Measurements from ENCODE around the gene WIZ. TPM values are rescaled to one million over a fixed set of nuclear protein-coding genes. Genes with fewer than 3 reads are reported as not detected.
A peak's percentile ranks its signal among the peaks of the same experiment; 100 is the strongest.

The WIZ gene
- total RNA-seq, 1 donor from 2014 or later, result 21.6 TPM

- peak; percentile 99 for DNase-seq (ENCODE audit: low read depth)
Measured at GRCh38 chr19:15379083-15379998, 70.4 kb downstream of the WIZ start, which contains the start of gene AKAP8. TSS of gene AKAP8 (minus strand) at chr19:15379787. CDS start at chr19:15379731, 56 bp downstream.

GRCh38 chr19:15378534-15379082, 71.1 kb downstream of the WIZ start:
- peak; percentile 65 for DNase-seq (ENCODE audit: low read depth)

GRCh38 chr19:15374796-15375440, 74.8 kb downstream of the WIZ start:
- DNase-seq (ENCODE audit: low read depth), result no peak

GRCh38 chr19:15374105-15374651, 75.6 kb downstream of the WIZ start:
- DNase-seq (ENCODE audit: low read depth), result no peak

GRCh38 chr19:15373644-15374043, 76.1 kb downstream of the WIZ start:
- DNase-seq (ENCODE audit: low read depth), result no peak

- DNase-seq (ENCODE audit: low read depth), result no peak
Measured at GRCh38 chr19:15372891-15373301, 76.9 kb downstream of the WIZ start.

- no peak for DNase-seq (ENCODE audit: low read depth)
Measured at GRCh38 chr19:15372470-15372869, 77.3 kb downstream of the WIZ start.

- DNase-seq (ENCODE audit: low read depth), result no peak
Measured at GRCh38 chr19:15371786-15372380, 77.9 kb downstream of the WIZ start.

- DNase-seq (ENCODE audit: low read depth), result no peak
Measured at GRCh38 chr19:15371119-15371518, 78.6 kb downstream of the WIZ start.

MicroRNAs encoded within 50 kb of the gene (microRNA counts, 767-probe panel; counts per million panel counts)
- microRNA hsa-miR-1470, result not detected

Small RNAs within 50 kb of the gene (microRNA-seq; reads per million reads assigned to microRNA genes)
- not detected for gene MIR1470

Other genes with a start within 250 kb of the WIZ start
- 76.1 and 159 TPM in 2 replicates for gene NOTCH3, start 249.0 kb downstream of the WIZ start, total RNA-seq
- 0.16 TPM in 1 of 2 replicates, not detected in the other for gene EPHX3, start 217.5 kb downstream of the WIZ start, total RNA-seq
- 18.9 and 20.7 TPM in 2 replicates for gene BRD4, start 117.4 kb downstream of the WIZ start, total RNA-seq
- 24.6 and 25.0 TPM in 2 replicates for gene AKAP8, start 70.2 kb downstream of the WIZ start, total RNA-seq
- 141 and 143 TPM in 2 replicates for gene AKAP8L, start 31.0 kb downstream of the WIZ start, total RNA-seq
- not detected in 2 replicates for gene RASAL3, start 14.6 kb upstream of the WIZ start, total RNA-seq
- not detected in 2 replicates for gene PGLYRP2, start 29.5 kb upstream of the WIZ start, total RNA-seq
- not detected in 2 replicates for gene CYP4F22, start 58.6 kb upstream of the WIZ start, total RNA-seq
- gene CYP4F8, start 165.3 kb upstream of the WIZ start, total RNA-seq, result not detected in 2 replicates
- gene CYP4F3, start 190.9 kb upstream of the WIZ start, total RNA-seq, result not detected in 2 replicates
- gene CYP4F12, start 223.1 kb upstream of the WIZ start, total RNA-seq, result not detected in 2 replicates

Data from myocyte (in vitro differentiated cells).